Activated CD8-positive, alpha-beta T cell treated with anti-CD3 and anti-CD28 coated beads, Interleukin-2, amount 10 ng/mL, durations not matched to agents 7 days and 5 days (primary cell): ENCODE data around the gene PHLDB1. TPM values are rescaled to one million over a fixed set of nuclear protein-coding genes. Genes with fewer than 3 reads are reported as not detected.
"Not testable (repeated sequence)": the region's sequence is repeated elsewhere in the genome, so short reads cannot be mapped to it uniquely, and the experiment has no call there.

Source experiments
- ATAC-seq: fragments of 150-1000 bp; cut with Tn5 transposase; one replicate; pipeline ENCODE4 v1.10.0; 2021; ENCODE audit warnings: moderate library complexity
- CTCF ChIA-PET: fragments of 350-600 bp; sonication (Branson Sonifier 250); formaldehyde crosslinking; loops from one replicate; lab custom pipeline; 2021; ENCODE audit warnings: antibody characterized with exemption; lab: Charles Lee
- POLR2A ChIA-PET: fragments of 350-600 bp; sonication (Branson Sonifier 250); formaldehyde crosslinking; loops from one replicate; lab custom pipeline; 2021; ENCODE audit warnings: antibody characterized with exemption; lab: Charles Lee
- DNase-seq: peaks from one replicate; pipeline ENCODE4 v3.0.0-alpha.2; 2020
- H3K27ac Mint-ChIP-seq: one replicate; pipeline ENCODE4 v1.8.0; 2021; ENCODE audit warnings: mild to moderate bottlenecking, mixed read lengths
- H3K27me3 Mint-ChIP-seq: one replicate; pipeline ENCODE4 v1.8.0; 2021; ENCODE audit warnings: low read depth, mixed read lengths
- H3K36me3 Mint-ChIP-seq: one replicate; pipeline ENCODE4 v1.8.0; 2021; ENCODE audit warnings: low read depth, mixed read lengths
- H3K4me1 Mint-ChIP-seq: one replicate; pipeline ENCODE4 v1.8.0; 2021; ENCODE audit warnings: low read depth, mixed read lengths
- H3K4me3 Mint-ChIP-seq: one replicate; pipeline ENCODE4 v1.8.0; 2021; ENCODE audit warnings: mild to moderate bottlenecking, mixed read lengths
- H3K9me3 Mint-ChIP-seq: one replicate; pipeline ENCODE4 v1.8.0; 2022; ENCODE audit warnings: mixed read lengths; ENCODE audit not compliant: insufficient read depth
- total RNA-seq, 2 experiments: library from RNA; stranded (reverse); gene quantifications; one replicate each; pipeline ENCODE4 v1.2.3, GENCODE V29; 2021

PHLDB1 gene
- total RNA-seq, 2 experiments from 2014 or later, result 0.63 to 0.76 TPM

DNA sequence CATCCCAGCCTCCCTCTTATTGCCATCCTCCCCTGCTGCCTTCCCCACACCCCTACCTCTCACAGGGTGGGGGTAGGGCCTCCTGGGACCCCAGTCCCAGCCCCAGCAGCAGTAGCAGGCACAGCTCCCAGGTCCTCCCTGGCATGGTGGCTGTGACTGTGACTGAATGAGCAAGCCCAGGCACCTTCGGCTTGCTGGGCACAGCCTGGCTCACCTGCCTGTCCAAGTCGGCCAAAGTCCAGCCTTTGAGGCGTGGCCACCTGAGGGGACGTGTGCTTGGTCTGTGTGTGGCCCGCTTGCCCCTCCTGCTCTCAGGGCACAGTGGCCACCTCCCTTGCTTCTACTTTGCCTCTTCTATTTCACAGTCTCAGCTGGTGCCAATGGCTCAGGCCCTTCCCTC, 72.1 kb downstream of the PHLDB1 start, which contains the start of gene TREH:
Gene TREH (minus strand): TSS at position 168 of the 400 bp plus-strand sequence. CDS start 23 bp downstream, at position 145.
- H3K36me3 Mint-ChIP-seq, result no peaks in the 10 kb centered on the region
- DNase-seq (no peak), ATAC-seq (no peak)
- no peak within 1 kb of the TSS for H3K4me3 Mint-ChIP-seq
- H3K27me3 Mint-ChIP-seq, result peaks cover 12% of the 10 kb centered on the region
- H3K27ac Mint-ChIP-seq, result no peak within 1 kb of the TSS
- no peaks in the 10 kb centered on the region for H3K9me3 Mint-ChIP-seq
- CTCF ChIA-PET, result interaction anchor here (1.6 kb wide), 1 partner anchor 10 kb away, joined by 3 read pairs; no protein-coding TSS in a partner anchor
- POLR2A ChIA-PET, result no interaction called here
- H3K4me1 Mint-ChIP-seq, result no peaks in the 10 kb centered on the region

DNA sequence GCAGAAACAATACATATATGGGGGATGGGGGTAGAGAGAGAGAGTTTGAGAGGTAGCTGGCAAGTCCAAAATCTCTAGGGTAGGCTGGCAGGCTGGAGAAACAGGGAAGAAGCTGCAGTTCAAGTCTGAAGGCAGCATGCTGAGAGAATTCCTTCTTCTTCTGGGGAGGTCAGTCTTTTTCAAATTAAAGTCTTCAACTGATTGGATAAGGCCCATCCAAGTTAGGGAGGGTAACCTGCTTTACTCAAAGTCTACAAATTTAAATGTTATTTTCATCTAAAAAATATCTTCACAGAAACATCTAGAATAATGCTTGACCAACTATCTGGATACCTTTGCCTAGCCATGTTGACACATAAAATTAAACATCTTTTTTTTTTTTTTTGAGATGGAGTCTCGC, 75.0 kb downstream of the PHLDB1 start:
- no peak for DNase-seq
- CTCF ChIA-PET, result no interaction called here
- peaks cover 1% of the 10 kb centered on the region for H3K4me1 Mint-ChIP-seq
- H3K4me3 Mint-ChIP-seq, result no peak overlapping the region
- no peaks in the 10 kb centered on the region for H3K36me3 Mint-ChIP-seq
- peaks cover 26% of the 10 kb centered on the region for H3K27me3 Mint-ChIP-seq
- no peak for ATAC-seq
- H3K27ac Mint-ChIP-seq, result no peak overlapping the region
- POLR2A ChIA-PET, result no interaction called here
- H3K9me3 Mint-ChIP-seq, result no peaks in the 10 kb centered on the region

- ATAC-seq, H3K36me3 Mint-ChIP-seq, H3K4me1 Mint-ChIP-seq, H3K4me3 Mint-ChIP-seq, DNase-seq, CTCF ChIA-PET, H3K9me3 Mint-ChIP-seq, H3K27ac Mint-ChIP-seq, POLR2A ChIA-PET: not testable (repeated sequence)
- peaks cover 26% of the 10 kb centered on the region for H3K27me3 Mint-ChIP-seq
These were observed 75.5 kb downstream of the PHLDB1 start for GRCh38 chr11:118682939-118683338.

- Mint-ChIP-seq H3K4me3 (no peak overlapping the region), H3K36me3 (no peaks in the 10 kb centered on the region), H3K27me3 (peaks cover 26% of the 10 kb centered on the region), H3K9me3 (no peaks in the 10 kb centered on the region), H3K4me1 (peaks cover 13% of the 10 kb centered on the region), H3K27ac (no peak overlapping the region)
- ATAC-seq, result no peak
- POLR2A ChIA-PET, result no interaction called here
- CTCF ChIA-PET, result no interaction called here
- no peak for DNase-seq
These were observed 76.8 kb downstream of the PHLDB1 start for GRCh38 chr11:118684187-118684586.

GRCh38 chr11:118687906-118688305, 80.5 kb downstream of the PHLDB1 start:
- Mint-ChIP-seq H3K4me1 (peaks cover 44% of the 10 kb centered on the region), H3K4me3 (no peak overlapping the region), H3K9me3 (no peaks in the 10 kb centered on the region), H3K36me3 (no peaks in the 10 kb centered on the region), H3K27me3 (peaks cover 22% of the 10 kb centered on the region), H3K27ac (no peak overlapping the region)
- ChIA-PET POLR2A (no interaction called here), CTCF (interaction anchor here (1.0 to 3.1 kb wide), 2 partner anchors 28 to 225 kb away, joined by 3 to 8 read pairs; no protein-coding TSS in a partner anchor)
- ATAC-seq, result no peak
- no peak for DNase-seq

DNA sequence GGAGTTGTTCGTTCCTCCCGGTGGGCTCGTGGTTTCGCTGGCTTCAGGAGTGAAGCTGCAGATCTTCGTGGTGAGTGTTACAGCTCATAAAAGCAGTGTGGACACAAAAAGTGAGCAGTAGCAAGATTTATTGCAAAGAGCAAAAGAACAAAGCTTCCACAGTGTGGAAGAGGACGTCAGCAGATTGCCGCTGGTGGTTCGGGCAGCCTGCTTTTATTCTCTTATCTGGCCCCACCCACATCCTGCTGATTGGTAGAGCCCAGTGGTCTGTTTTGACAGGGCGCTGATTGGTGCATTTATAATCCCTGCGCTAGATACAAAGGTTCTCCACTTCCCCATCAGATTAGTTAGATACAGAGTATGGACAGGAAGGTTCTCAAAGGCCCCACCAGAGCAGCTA, 80.9 kb downstream of the PHLDB1 start:
- H3K27ac Mint-ChIP-seq, POLR2A ChIA-PET, ATAC-seq, H3K9me3 Mint-ChIP-seq, H3K36me3 Mint-ChIP-seq, H3K4me3 Mint-ChIP-seq: not testable (repeated sequence)
- CTCF ChIA-PET, result interaction anchor here (1.0 to 3.6 kb wide), 6 partner anchors 18 to 269 kb away, joined by 3 to 27 read pairs (median 15); partner anchors contain the start of gene UPK2
- Mint-ChIP-seq H3K4me1 (peaks cover 48% of the 10 kb centered on the region), H3K27me3 (peaks cover 19% of the 10 kb centered on the region)
- peak; percentile 34 for DNase-seq

DNA sequence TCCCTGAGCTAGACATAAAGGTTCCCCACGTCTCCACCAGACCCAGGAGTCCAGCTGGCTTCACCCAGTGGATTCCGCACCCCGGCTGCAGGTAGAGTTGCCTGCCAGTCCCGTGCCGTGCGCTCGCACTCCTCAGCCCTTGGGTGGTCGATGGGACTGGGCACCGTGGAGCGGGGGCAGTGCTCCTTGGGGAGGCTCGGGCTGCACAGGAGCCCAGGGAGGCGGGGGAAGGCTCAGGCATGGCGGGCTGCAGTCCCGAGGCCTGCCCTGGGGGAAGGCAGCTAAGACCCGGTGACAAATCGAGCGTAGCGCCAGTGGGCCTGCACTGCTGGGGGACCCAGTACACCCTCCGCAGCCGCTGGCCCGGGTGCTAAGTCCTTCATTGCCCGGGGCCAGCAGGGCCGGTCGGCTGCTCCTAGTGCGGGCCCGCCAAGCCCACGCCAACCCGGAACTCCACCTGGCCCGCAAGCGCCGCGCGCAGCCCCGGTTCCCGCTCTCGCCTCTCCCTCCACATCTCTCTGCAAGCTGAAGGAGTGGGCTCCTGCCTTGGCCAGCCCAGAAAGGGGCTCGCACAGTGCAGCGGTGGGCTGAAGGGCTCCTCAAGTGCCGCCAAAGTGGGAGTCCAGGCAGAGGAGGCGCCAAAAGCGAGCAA, 81.6 kb downstream of the PHLDB1 start:
- H3K27ac Mint-ChIP-seq, result no peak overlapping the region
- no peaks in the 10 kb centered on the region for H3K9me3 Mint-ChIP-seq
- H3K4me3 Mint-ChIP-seq, result no peak overlapping the region
- no peaks in the 10 kb centered on the region for H3K36me3 Mint-ChIP-seq
- POLR2A ChIA-PET, result no interaction called here
- peaks cover 16% of the 10 kb centered on the region for H3K27me3 Mint-ChIP-seq
- DNase-seq (no peak), ATAC-seq (no peak)
- peaks cover 53% of the 10 kb centered on the region for H3K4me1 Mint-ChIP-seq
- CTCF ChIA-PET, result interaction anchor here (0.9 to 5.5 kb wide), 27 partner anchors 8 to 268 kb away, joined by 3 to 40 read pairs (median 8); partner anchors contain the start of genes BCL9L and UPK2

- ATAC-seq (no peak), DNase-seq (no peak)
- Mint-ChIP-seq H3K27ac (no peak overlapping the region), H3K27me3 (peaks cover 16% of the 10 kb centered on the region), H3K9me3 (no peaks in the 10 kb centered on the region), H3K36me3 (no peaks in the 10 kb centered on the region), H3K4me1 (peaks cover 55% of the 10 kb centered on the region), H3K4me3 (no peak overlapping the region)
- ChIA-PET CTCF (interaction anchor here (0.6 to 5.5 kb wide), 67 partner anchors 8 to 366 kb away, joined by 3 to 40 read pairs (median 4); partner anchors contain the start of genes BCL9L, CENATAC, DDX6 and TREH), POLR2A (no interaction called here)
These were observed 82.1 kb downstream of the PHLDB1 start for GRCh38 chr11:118689503-118689851.

DNA sequence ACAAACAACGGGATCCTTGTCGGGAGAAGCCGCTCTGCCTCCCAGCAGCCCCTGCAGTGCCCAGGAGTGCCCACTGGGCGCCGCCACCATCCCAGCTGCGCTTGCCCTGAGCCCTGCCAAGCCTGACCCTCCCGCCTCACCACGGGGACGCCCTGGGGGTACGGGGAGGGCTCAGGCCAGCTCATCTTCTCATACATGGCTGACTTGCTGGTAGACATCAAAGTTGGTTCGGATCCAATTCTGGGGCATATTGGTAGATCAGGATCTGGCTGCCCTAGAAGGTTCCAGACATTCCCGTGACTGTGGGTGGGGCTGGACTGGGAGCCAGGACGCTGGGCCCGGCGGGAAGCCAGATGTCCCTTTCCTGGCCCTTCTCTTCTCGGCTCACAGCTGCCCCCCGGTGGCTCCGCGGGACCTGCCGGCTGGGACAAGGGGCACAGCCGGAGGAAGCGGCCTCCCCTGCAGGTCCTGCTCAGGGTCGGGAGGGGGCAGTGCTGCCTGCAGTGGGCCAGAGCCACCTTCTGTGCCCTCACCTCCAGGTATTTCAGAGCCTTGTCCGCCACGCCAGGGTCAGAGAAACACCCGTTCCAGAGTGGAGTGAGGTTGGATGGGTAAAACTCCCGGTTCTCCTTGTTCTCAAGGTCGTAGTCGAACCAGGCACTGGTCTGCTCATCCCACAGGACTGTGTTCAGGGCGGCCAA, 82.6 kb downstream of the PHLDB1 start:
- H3K4me3 Mint-ChIP-seq, result peak overlapping the region; percentile 59
- no peaks in the 10 kb centered on the region for H3K9me3 Mint-ChIP-seq
- peaks cover 57% of the 10 kb centered on the region for H3K4me1 Mint-ChIP-seq
- ChIA-PET CTCF (interaction anchor here (0.6 to 5.5 kb wide), 68 partner anchors 9 to 365 kb away, joined by 3 to 40 read pairs (median 4); partner anchors contain the start of genes BCL9L, CENATAC, DDX6 and TREH), POLR2A (no interaction called here)
- DNase-seq (peak; percentile 91), ATAC-seq (peak; percentile 95)
- H3K36me3 Mint-ChIP-seq, result no peaks in the 10 kb centered on the region
- peaks cover 12% of the 10 kb centered on the region for H3K27me3 Mint-ChIP-seq
- H3K27ac Mint-ChIP-seq, result peak overlapping the region; percentile 80

- Mint-ChIP-seq H3K9me3 (no peaks in the 10 kb centered on the region), H3K27ac (peak overlapping the region; percentile 52), H3K36me3 (no peaks in the 10 kb centered on the region), H3K4me3 (no peak overlapping the region), H3K4me1 (peaks cover 57% of the 10 kb centered on the region), H3K27me3 (peaks cover 6% of the 10 kb centered on the region)
- POLR2A ChIA-PET, result no interaction called here
- ATAC-seq (no peak), DNase-seq (no peak)
- CTCF ChIA-PET, result interaction anchor here (0.5 to 5.5 kb wide), 36 partner anchors 10 to 292 kb away, joined by 3 to 40 read pairs (median 5); partner anchors contain the start of genes DDX6 and UPK2
These were observed 83.3 kb downstream of the PHLDB1 start for GRCh38 chr11:118690553-118691304.
